Neural progenitor cell (in vitro differentiated cells): ENCODE results near the gene ANAPC10. TPM values are rescaled to one million over a fixed set of nuclear protein-coding genes. Genes with fewer than 3 reads are reported as not detected.

Source experiments
- DNase-seq: peaks from one replicate; pipeline ENCODE4 v3.0.0-alpha.2; 2016; ENCODE audit warnings: low spot score
- H2AFZ ChIP-seq: fragments of 200-600 bp; sonication (generic); replicated peaks from 2 replicates; pipeline ENCODE4 v1.6.1; 2016; ENCODE audit warnings: antibody characterized with exemption
- H3F3A ChIP-seq: fragments of 200-600 bp; sonication (generic); 2 replicates; pipeline ENCODE4 v1.6.1; 2016; ENCODE audit warnings: antibody characterized with exemption, low read depth
- H3K27ac ChIP-seq: fragments of 200-600 bp; sonication (generic); 2 replicates; pipeline ENCODE4 v1.5.1; 2016; ENCODE audit warnings: mild to moderate bottlenecking
- H3K27me3 ChIP-seq: fragments of 200-600 bp; sonication (generic); 2 replicates; pipeline ENCODE4 v1.6.1; 2016; ENCODE audit warnings: mild to moderate bottlenecking, moderate library complexity
- H3K36me3 ChIP-seq: fragments of 200-600 bp; sonication (generic); 2 replicates; pipeline ENCODE4 v1.5.1; 2016
- H3K4me1 ChIP-seq: fragments of 200-600 bp; sonication (generic); 2 replicates; pipeline ENCODE4 v1.6.1; 2016; ENCODE audit warnings: mixed run types
- H3K4me2 ChIP-seq: fragments of 200-600 bp; sonication (generic); 2 replicates; pipeline ENCODE4 v1.6.1; 2016
- H3K4me3 ChIP-seq: fragments of 200-600 bp; sonication (generic); 2 replicates; pipeline ENCODE4 v1.5.1; 2016
- H3K79me2 ChIP-seq: fragments of 200-600 bp; sonication (generic); 2 replicates; pipeline ENCODE4 v1.6.1; 2016; ENCODE audit warnings: low read depth
- H3K9ac ChIP-seq: fragments of 200-600 bp; sonication (generic); 2 replicates; pipeline ENCODE4 v1.6.1; 2016
- H3K9me3 ChIP-seq: fragments of 200-600 bp; sonication (generic); 2 replicates; pipeline ENCODE4 v1.5.1; 2016; ENCODE audit warnings: low read depth
- H4K20me1 ChIP-seq: fragments of 200-600 bp; sonication (generic); 2 replicates; pipeline ENCODE4 v1.6.1; 2016; ENCODE audit warnings: low read depth
- H3K27ac Mint-ChIP-seq: 3 replicates; pipeline ENCODE4 v1.8.0; 2021; ENCODE audit warnings: mixed read lengths
- H3K27me3 Mint-ChIP-seq: 2 replicates; pipeline ENCODE4 v1.8.0; 2022; ENCODE audit warnings: low read depth, mild to moderate bottlenecking, inconsistent platforms, moderate library complexity, mixed read lengths; ENCODE audit not compliant: insufficient read depth
- H3K36me3 Mint-ChIP-seq: 3 replicates; pipeline ENCODE4 v1.8.0; 2021; ENCODE audit warnings: mixed read lengths
- H3K4me1 Mint-ChIP-seq: 3 replicates; pipeline ENCODE4 v1.8.0; 2021; ENCODE audit warnings: mixed read lengths
- H3K4me3 Mint-ChIP-seq: 3 replicates; pipeline ENCODE4 v1.8.0; 2021; ENCODE audit warnings: mild to moderate bottlenecking, moderate library complexity, mixed read lengths
- H3K9me3 Mint-ChIP-seq: 3 replicates; pipeline ENCODE4 v1.8.0; 2020; ENCODE audit warnings: mixed read lengths
- EZH2 ChIP-seq: fragments of 200-600 bp; sonication (generic); IDR thresholded peaks from 2 replicates; pipeline ENCODE4 v1.6.1; 2017; ENCODE audit warnings: antibody characterized with exemption, mild to moderate bottlenecking, moderate library complexity
- EZH2phosphoT487 ChIP-seq: fragments of 200-600 bp; sonication (generic); IDR thresholded peaks from 2 replicates; pipeline ENCODE4 v1.6.1; 2017; ENCODE audit warnings: antibody characterized with exemption
- total RNA-seq: library from RNA; depleted of rRNA; stranded (reverse); fragments of >200 nt; gene quantifications from 2 replicates; pipeline ENCODE4 v1.2.3, GENCODE V29; 2015; ENCODE audit warnings: low replicate concordance
- TF ChIP-seq, protein P1 (sequence below): fragments of 200-600 bp; sonication (generic); IDR thresholded peaks from 2 replicates; pipeline ENCODE4 v1.5.1; 2017; ENCODE audit warnings: antibody characterized with exemption, mild to moderate bottlenecking

The ANAPC10 gene
- total RNA-seq, 1 donor from 2014 or later = 48.4 TPM

GRCh38 chr4:145035494-145036136 is 62.4 kb downstream of the ANAPC10 start:
- H3K27ac ChIP-seq = no peak overlapping the region
- no peak overlapping the region for H3K27ac Mint-ChIP-seq

DNA sequence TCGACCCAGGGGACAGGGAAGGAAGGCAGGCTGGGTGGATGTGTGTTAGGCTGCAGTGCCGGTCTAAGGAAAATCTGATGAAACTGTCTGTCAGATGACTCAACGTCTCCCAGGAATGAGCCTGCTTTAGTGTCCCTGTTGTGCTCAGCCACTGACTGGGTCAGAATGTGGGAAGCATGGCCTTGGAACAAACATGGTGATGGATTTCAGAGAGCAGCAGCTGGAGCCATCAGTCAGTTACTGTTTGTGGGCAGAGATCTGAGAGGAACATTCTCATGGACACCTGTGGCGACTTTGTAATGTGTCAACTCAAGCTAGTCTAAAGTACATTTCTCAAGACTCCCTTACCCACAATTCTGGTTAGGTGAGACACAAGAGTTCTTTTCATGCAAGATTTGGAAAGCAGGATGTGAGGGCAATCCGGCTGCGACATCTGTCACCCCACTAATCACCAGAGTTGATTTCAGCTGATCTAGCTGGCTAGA is 63.2 kb downstream of the ANAPC10 start:
- Histone ChIP-seq H3K79me2 (no peaks in the 10 kb centered on the region), H3K27ac (no peak overlapping the region), H3K4me2 (no peak overlapping the region), H4K20me1 (no peaks in the 10 kb centered on the region), H3K9ac (no peak overlapping the region), H3F3A (no peaks in the 10 kb centered on the region), H3K4me3 (no peak overlapping the region), H3K9me3 (no peaks in the 10 kb centered on the region), H3K27me3 (no peaks in the 10 kb centered on the region), H2AFZ (no peak overlapping the region), H3K4me1 (no peaks in the 10 kb centered on the region), H3K36me3 (no peaks in the 10 kb centered on the region)
- Mint-ChIP-seq H3K27ac (no peak overlapping the region), H3K27me3 (no peaks in the 10 kb centered on the region), H3K4me1 (no peaks in the 10 kb centered on the region), H3K36me3 (peaks cover 35% of the 10 kb centered on the region), H3K4me3 (no peak overlapping the region), H3K9me3 (peaks cover 9% of the 10 kb centered on the region)
- TF ChIP-seq, protein P1, sequence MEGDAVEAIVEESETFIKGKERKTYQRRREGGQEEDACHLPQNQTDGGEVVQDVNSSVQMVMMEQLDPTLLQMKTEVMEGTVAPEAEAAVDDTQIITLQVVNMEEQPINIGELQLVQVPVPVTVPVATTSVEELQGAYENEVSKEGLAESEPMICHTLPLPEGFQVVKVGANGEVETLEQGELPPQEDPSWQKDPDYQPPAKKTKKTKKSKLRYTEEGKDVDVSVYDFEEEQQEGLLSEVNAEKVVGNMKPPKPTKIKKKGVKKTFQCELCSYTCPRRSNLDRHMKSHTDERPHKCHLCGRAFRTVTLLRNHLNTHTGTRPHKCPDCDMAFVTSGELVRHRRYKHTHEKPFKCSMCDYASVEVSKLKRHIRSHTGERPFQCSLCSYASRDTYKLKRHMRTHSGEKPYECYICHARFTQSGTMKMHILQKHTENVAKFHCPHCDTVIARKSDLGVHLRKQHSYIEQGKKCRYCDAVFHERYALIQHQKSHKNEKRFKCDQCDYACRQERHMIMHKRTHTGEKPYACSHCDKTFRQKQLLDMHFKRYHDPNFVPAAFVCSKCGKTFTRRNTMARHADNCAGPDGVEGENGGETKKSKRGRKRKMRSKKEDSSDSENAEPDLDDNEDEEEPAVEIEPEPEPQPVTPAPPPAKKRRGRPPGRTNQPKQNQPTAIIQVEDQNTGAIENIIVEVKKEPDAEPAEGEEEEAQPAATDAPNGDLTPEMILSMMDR = no peak
- no peak for TF ChIP-seq EZH2phosphoT487
- TF ChIP-seq EZH2 = no peak
- no peak for DNase-seq

More at GRCh38 chr4:145035494-145036136, 62.4 kb downstream of the ANAPC10 start:
- Mint-ChIP-seq H3K4me3 (no peak overlapping the region), H3K36me3 (peaks cover 38% of the 10 kb centered on the region), H3K4me1 (no peaks in the 10 kb centered on the region), H3K27me3 (no peaks in the 10 kb centered on the region), H3K9me3 (peaks cover 9% of the 10 kb centered on the region)
- H2AFZ ChIP-seq = no peak overlapping the region
- H3K4me3 ChIP-seq = no peak overlapping the region
- H3K27me3 ChIP-seq = no peaks in the 10 kb centered on the region
- H3K36me3 ChIP-seq = no peaks in the 10 kb centered on the region
- H3K4me1 ChIP-seq = no peaks in the 10 kb centered on the region
- no peaks in the 10 kb centered on the region for H3K79me2 ChIP-seq
- H3K9me3 ChIP-seq = no peaks in the 10 kb centered on the region
- TF ChIP-seq EZH2 (no peak), EZH2phosphoT487 (no peak)
- TF ChIP-seq, protein P1 = no peak
- H4K20me1 ChIP-seq = no peaks in the 10 kb centered on the region
- H3F3A ChIP-seq = no peaks in the 10 kb centered on the region
- no peak overlapping the region for H3K9ac ChIP-seq
- H3K4me2 ChIP-seq = no peak overlapping the region
- no peak for DNase-seq

DNA sequence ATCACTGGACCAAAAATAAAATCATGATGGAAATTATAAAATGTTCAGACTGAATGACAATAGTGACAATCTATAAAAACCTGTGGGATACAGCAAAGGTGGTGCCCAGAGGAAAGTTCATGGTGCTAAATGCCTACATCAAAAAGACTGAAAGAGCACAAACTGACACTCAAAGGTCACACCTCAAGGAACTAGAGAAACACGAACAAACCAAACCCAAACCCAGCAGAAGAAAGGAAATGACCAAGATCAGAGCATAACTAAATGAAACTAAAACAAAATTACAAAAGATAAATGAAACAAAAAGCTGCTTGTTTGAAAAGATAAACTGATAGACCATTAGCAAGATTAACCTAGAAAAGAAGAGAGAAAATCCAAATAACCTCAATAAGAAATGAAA is 78.7 kb downstream of the ANAPC10 start:
- no peak overlapping the region for H3K4me2 ChIP-seq
- H3K36me3 ChIP-seq = no peaks in the 10 kb centered on the region
- no peak overlapping the region for H3K4me3 ChIP-seq
- no peak overlapping the region for H3K9ac ChIP-seq
- peaks cover 74% of the 10 kb centered on the region for H3K9me3 Mint-ChIP-seq
- H3K27me3 Mint-ChIP-seq = no peaks in the 10 kb centered on the region
- H3K27ac Mint-ChIP-seq = no peak overlapping the region
- H3K79me2 ChIP-seq = peaks cover 45% of the 10 kb centered on the region
- TF ChIP-seq, protein P1 = no peak
- no peak for TF ChIP-seq EZH2
- no peak for TF ChIP-seq EZH2phosphoT487
- H3K27ac ChIP-seq = no peak overlapping the region
- H3K27me3 ChIP-seq = no peaks in the 10 kb centered on the region
- no peaks in the 10 kb centered on the region for H3F3A ChIP-seq
- no peak overlapping the region for H3K4me3 Mint-ChIP-seq
- no peaks in the 10 kb centered on the region for H3K9me3 ChIP-seq
- peaks cover 40% of the 10 kb centered on the region for H3K36me3 Mint-ChIP-seq
- no peaks in the 10 kb centered on the region for H3K4me1 Mint-ChIP-seq
- no peak overlapping the region for H2AFZ ChIP-seq
- no peaks in the 10 kb centered on the region for H3K4me1 ChIP-seq
- H4K20me1 ChIP-seq = no peaks in the 10 kb centered on the region
- DNase-seq = no peak
